HG02610 (cell line): ENCODE measurements around the gene LRMDA.

Experiments
- ATAC-seq: cut with Tn5 transposase; IDR thresholded peaks from one replicate; pipeline ENCODE4 v1.9.1; 2021; ENCODE audit warnings: mild to moderate bottlenecking, moderate library complexity; ENCODE audit not compliant: unreplicated experiment

The LRMDA gene

DNA sequence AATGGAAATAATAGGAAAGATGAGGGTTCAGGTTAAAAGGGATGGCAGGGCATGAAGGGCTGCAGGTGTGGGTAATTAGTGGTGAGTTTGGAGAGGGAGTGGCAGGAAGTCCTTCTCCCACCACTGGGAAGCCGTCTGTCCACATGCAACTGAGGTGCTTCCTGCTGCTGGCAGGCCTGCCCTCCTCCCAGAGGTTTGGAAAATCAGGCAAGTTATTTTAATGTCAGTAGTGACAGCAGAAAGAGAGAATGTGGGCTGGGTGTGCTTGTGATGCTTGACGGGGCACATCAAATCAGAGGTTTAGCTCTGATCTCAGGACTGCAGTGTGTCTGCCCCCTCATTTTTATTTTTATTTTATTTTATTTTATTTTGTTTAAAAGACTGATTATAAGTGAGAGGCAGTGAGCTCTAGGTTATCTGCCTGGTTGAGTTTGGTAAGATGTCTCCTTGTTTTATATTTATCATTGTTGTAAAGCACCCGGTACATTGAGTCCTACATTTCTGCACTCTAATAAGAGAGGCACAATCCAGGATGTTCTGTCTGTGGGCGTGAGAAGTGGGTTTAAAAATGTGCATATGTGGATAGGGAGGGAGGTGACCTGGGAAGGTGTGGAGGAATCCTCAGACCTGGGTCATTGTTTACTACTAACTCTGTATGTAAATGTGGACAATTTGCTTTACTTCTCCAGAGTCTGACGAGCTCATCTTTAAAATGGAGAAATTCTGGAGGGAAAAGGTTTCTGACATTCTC lies 504.4 kb downstream of the LRMDA start:
- no peak for ATAC-seq

DNA sequence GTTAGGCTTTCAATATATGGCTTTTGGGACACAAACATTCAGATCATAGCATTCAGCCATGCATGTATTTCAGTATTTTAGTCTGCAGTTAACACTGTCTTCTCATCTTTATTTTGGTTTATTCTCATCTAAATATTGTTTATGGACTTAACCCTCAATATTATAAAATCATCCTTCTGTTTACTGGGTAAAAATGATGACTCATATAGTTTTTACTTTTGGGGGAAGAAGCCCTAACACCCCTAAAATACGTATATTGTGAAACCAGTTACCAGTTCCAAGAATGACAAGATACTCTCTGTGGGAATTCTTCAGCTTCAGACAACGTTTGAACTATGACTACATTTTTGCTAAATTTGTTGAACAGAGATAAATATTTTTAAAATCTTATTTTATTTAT lies 505.4 kb downstream of the LRMDA start:
- no peak for ATAC-seq

DNA sequence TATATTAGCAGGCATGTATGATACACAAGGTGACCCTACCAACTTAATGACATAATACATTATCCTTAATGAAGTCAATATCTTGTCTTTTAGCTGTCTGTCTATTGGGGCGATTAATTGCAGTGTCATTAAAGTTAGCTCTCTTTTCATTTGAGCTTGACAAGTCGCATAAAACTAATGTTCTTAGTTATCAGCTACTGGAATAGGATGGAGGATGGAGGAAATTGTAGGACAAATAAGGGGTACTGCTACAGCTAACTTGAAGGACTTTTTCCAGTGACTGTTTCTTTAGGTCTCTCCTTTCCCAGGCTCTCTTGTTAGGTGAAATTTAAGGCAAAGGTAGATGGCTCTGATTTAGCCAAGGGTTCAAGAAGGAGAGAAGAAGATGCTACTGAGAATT lies 506.4 kb downstream of the LRMDA start:
- no peak for ATAC-seq

DNA sequence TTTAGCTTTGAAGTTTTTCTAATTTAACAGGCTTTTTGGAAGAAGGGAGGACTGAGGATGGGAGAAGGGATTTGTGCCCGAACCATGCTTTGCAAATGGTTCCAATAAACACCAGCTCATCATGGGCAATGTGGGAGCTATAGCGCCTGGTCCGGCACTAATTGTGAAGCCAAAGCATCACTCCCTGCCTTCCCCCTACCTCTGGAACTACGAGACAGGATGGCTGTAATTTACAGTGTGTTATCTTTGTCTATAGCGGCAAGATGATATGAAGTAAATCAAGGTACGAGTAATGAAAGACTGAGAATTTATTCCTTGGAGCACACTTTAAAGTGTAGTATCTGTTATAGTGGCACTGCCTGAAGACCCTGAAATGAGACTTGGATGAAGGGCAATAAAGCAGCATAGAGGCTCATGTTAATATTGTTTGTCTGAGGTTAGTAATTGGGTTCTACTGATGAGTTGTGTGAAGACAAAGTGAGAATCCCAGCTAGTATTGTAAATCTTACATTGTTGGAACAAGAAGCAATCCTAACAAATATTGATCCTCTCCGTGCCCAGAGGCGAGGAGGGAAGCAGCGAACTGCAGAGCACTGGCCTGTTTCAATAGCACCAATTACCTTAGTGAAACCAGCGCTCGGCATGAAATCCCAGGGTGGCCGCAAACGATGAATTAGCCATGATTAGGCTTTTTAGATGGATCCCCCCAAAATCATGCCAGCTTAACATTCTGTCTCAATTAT lies 507.1 kb downstream of the LRMDA start:
- no peak for ATAC-seq

- ATAC-seq = no peak
Observed at GRCh38 chr10:75939541-75939940, 508.1 kb downstream of the LRMDA start.

- ATAC-seq = no peak
Observed at GRCh38 chr10:75940742-75941141, 509.3 kb downstream of the LRMDA start.

DNA sequence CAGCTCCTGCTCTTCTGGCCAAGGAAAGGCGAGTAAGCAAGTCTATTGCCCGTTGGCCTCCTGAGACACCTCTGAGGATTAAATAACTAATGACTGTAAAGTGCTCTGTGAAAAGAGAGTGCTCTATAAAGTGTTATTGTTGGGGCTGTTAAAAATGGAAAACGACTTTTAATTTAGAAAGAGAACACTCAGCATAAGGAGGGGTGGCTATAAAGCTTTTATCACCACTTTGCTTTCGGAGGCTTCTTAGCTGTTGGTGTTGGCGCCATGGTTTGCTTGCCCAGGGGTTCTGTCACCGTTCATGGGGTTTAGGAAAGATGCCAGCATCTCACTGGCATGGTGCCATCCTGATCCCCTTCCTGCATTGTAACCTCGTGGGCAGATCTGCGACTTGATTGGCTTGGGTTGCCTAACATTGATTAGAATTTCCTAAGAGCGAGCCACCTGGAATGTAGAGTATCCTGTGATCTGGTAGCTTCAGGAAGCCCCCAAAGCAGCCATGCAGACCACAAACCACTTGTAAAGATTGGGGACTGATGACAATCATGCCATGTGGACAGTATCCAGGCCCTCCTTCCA lies 509.9 kb downstream of the LRMDA start:
- no peak for ATAC-seq

DNA sequence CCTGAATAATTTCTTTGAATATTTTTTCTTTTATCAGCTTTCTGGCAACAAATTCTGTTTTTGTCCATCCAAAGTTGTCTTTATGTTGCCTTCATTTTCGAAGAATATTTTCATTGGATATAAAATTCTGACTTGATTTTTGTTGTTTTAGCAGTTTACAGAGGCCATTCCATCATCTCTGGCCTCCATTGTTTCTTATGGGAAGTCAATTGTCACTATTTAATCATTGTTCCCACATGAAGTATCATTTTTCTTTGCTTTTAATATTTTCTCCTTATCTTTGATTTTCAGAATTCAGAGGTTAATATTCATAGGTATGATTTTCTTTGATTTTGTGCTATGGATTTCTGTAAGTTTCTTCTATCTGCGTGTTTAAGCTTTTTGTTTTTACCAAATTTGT lies 512.6 kb downstream of the LRMDA start:
- no peak for ATAC-seq

DNA sequence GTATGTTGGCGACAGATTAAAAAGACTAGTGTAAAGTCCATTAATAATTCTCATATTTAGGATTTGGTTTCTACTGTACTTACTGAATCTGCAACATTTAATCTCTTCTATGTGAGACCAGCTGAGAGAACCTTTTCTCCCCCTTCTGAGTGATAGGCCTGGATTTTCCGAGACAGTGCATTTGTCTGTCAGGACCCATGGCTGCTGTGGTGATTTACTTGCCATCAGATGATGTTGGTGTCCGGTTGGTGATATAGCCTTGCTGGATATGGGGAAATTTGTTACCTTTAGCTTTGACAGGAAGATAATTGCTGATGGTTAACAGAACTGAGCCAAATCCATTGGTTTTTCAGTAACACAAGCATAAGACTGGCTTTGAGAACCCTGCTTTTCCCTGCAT lies 517.2 kb downstream of the LRMDA start:
- no peak for ATAC-seq

DNA sequence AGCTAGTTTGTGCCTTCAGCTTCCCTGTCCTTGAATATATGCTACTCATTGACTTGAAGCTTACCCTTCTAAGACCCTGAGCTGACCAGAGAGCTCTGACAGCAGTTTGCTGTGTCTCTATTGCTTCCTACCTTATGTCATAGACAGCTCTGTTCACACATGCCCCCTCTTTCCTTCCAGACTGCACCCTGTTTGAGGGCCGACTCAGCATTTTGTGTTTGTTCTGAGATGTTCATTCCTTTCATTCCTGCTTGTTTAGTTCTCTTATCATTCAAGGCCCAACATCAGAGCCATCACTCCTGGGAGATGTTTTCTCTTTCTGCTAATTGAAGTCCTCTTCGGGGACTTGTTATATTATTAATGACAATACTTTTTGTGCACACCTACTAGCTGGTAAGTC lies 518.9 kb downstream of the LRMDA start:
- ATAC-seq = no peak

- no peak for ATAC-seq
Observed at GRCh38 chr10:75950997-75951589, 519.7 kb downstream of the LRMDA start.

GRCh38 chr10:75951627-75952026 lies 520.2 kb downstream of the LRMDA start:
- ATAC-seq = no peak

GRCh38 chr10:75952093-75952492 lies 520.7 kb downstream of the LRMDA start:
- ATAC-seq = no peak

- ATAC-seq = no peak
Observed at GRCh38 chr10:75954486-75954885, 523.1 kb downstream of the LRMDA start.

DNA sequence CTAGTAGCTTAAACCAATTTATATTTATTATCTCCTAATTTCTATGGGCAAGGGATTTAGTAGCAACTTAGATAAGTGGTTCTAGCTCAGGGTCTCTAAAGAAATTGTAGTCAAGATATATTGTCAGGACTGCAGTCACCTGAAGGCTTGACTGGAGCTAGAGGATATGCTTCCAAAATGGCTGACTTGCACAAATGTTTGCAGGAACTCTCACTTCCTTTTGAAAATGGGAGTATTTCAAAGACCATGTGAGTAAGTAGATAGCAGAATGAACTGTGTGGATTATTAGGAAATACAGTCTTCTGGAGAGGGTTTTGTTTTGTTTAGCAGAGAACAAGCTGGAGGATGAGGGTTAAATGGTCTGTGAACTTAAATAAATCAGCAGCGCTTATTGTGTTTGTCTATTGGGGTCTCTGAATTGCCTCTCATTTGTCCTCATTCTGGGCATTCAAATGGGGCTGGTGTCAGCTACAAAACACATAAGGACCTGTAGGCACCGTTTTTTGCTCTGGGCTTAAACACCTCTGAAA lies 524.6 kb downstream of the LRMDA start:
- no peak for ATAC-seq

- no peak for ATAC-seq
Observed at GRCh38 chr10:75956624-75957023, 525.2 kb downstream of the LRMDA start.

DNA sequence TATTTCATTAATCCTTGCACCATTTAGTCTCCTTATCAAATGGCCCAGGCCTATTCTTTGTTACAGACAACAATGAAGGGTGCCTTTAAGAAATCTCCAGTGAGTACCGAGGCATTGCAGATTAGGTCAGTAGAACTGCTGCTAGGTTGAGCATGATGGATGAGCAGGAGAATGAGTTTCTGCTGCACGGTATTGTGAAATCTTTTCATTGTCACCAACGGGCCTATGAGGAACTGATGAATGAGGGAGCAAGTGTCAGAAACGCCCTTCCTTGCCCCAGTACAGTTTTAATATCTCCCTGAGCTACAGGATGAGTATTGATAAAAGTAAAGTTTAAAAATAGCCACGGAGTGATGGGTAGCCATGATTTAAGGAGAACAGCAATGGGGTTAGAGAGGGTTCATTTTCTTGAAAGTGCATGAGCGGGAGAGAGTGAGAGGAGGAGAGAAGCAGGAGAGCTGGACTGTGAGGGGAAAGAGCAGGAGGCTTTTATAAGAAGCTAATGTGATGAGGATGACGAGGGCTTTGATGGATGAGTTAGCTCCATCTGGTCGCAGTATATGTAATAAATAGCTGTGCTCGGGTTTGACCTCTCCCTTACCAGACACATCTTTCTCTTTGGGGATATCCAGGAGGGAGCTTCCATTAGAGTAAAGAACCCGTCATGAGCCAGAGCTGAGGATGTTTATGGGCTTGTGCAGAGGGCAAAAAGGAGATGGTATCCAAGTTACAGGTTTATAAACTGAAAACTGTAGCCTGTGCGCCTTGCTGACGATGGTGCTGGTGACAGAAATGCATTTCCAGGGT lies 526.1 kb downstream of the LRMDA start:
- no peak for ATAC-seq

- ATAC-seq = no peak
Observed at GRCh38 chr10:75959209-75959608, 527.8 kb downstream of the LRMDA start.

- ATAC-seq = no peak
Observed at GRCh38 chr10:75959912-75960311, 528.5 kb downstream of the LRMDA start.

DNA sequence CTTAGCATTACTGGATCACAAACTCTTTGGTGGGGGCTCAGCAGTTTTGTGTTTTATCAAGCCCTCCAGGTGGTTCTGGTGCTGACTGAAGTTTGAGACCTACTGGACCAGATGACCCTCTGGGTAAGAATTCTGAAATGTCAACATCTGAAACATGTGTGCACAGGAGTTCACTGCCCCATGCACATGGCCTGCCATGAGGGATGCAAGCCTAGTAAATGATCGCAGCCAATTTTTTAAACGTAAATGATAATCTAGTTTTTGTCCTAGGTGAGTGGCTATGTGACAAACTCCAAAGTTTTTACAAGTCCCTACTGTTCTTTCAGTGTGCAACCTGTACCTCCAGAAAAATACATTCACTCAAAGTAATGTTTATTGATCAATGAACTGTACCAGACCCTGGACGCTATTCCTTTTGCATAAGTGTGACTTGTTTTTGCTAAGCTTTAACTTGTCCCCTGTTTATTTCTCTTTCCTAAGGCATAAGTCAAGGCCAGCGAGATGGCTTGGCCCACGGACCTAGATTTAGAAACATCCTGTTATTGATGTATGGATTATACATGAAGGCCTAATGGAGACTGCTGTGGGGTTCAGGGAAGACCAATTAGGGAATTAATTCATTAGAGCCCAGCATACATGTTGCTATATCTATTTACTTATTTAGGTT lies 531.1 kb downstream of the LRMDA start:
- ATAC-seq = no peak
